ENCODE data around the gene CASD1.

Gene CASD1

GRCh38 chr7:94497874-94498670 lies 11.5 kb upstream of the CASD1 start:
- TF ChIP-seq CTCF (IDR thresholded peaks at IDR 0.05; ENCODE audit: low read depth, low read length, missing control alignments), result no peak
- DNase-seq (ENCODE audit: extremely low read depth, low read depth), result no peak
- no peak overlapping the region for H3K4me3 ChIP-seq (replicated peaks; ENCODE audit: low read depth, low read length)

GRCh38 chr7:94498918-94499317 lies 10.7 kb upstream of the CASD1 start:
- no peak overlapping the region for H3K4me3 ChIP-seq (replicated peaks; ENCODE audit: low read depth, low read length)
- TF ChIP-seq CTCF (IDR thresholded peaks at IDR 0.05; ENCODE audit: low read depth, low read length, missing control alignments), result no peak
- DNase-seq (ENCODE audit: extremely low read depth, low read depth), result no peak

- no peak for TF ChIP-seq CTCF (IDR thresholded peaks at IDR 0.05; ENCODE audit: low read depth, low read length, missing control alignments)
- no peak for DNase-seq (ENCODE audit: extremely low read depth, low read depth)
- H3K4me3 ChIP-seq (replicated peaks; ENCODE audit: low read depth, low read length), result no peak overlapping the region
Observed at GRCh38 chr7:94507462-94507861, 2.1 kb upstream of the CASD1 start.

GRCh38 chr7:94507962-94508361 lies 1.6 kb upstream of the CASD1 start:
- H3K4me3 ChIP-seq (replicated peaks; ENCODE audit: low read depth, low read length), result no peak overlapping the region
- TF ChIP-seq CTCF (IDR thresholded peaks at IDR 0.05; ENCODE audit: low read depth, low read length, missing control alignments), result no peak
- DNase-seq (ENCODE audit: extremely low read depth, low read depth), result no peak

- peak; percentile 8 for TF ChIP-seq CTCF (IDR thresholded peaks at IDR 0.05; ENCODE audit: low read depth, low read length, missing control alignments)
Observed at GRCh38 chr7:94509887-94510581, 425 bp downstream of the CASD1 start.

GRCh38 chr7:94510582-94511496 lies 1.2 kb downstream of the CASD1 start:
- no peak for TF ChIP-seq CTCF (IDR thresholded peaks at IDR 0.05; ENCODE audit: low read depth, low read length, missing control alignments)
- peak overlapping the region; percentile 60 for H3K4me3 ChIP-seq (replicated peaks; ENCODE audit: low read depth, low read length)
- no peak for DNase-seq (ENCODE audit: extremely low read depth, low read depth)

More at GRCh38 chr7:94509887-94510581, 425 bp downstream of the CASD1 start:
- H3K4me3 ChIP-seq (replicated peaks; ENCODE audit: low read depth, low read length), result peak overlapping the region; percentile 60
- no peak for DNase-seq (ENCODE audit: extremely low read depth, low read depth)

All from HFF-Myc (cell line).